Thyroid gland (tissue), 4 donors: ENCODE results near the gene ACAP2.

ENCODE experiments used
- CTCF ChIP-seq, 6 experiments: fragments of 200-600 bp in 3 of 6; fragments of 450-650 bp in 3 of 6; sonication (generic) in 3 of 6; IDR thresholded peaks; one replicate each; pipeline ENCODE4 v1.5.1; 2016 to 2019; ENCODE audit warnings: antibody characterized with exemption in 6 of 6, mild to moderate bottlenecking in 2 of 6, inconsistent platforms in 1 of 6, moderate library complexity in 1 of 6
- POLR2A ChIP-seq, 2 donors: fragments of 450-650 bp; IDR thresholded peaks; one replicate each; pipeline ENCODE4 v1.6.1; 2017; ENCODE audit warnings: antibody characterized with exemption in 2 of 2, mild to moderate bottlenecking in 2 of 2, moderate library complexity in 1 of 2

GRCh38 chr3:195453236-195453635, 10.4 kb upstream of the ACAP2 start:
- TF ChIP-seq CTCF (IDR thresholded peaks at IDR 0.05) (no peak), POLR2A (IDR thresholded peaks at IDR 0.05) (no peak)
